GM21723 (cell line): ENCODE data around the gene NMRK1.

Experiments
- ATAC-seq: cut with Tn5 transposase; IDR thresholded peaks from one replicate; pipeline ENCODE4 v1.9.1; 2021; ENCODE audit warnings: mild to moderate bottlenecking, moderate library complexity; ENCODE audit not compliant: unreplicated experiment

The NMRK1 gene

GRCh38 chr9:75087824-75088645, at the start of gene NMRK1, which contains the start of gene OSTF1:
Gene NMRK1 (minus strand): TSS chr9:75088155. CDS start chr9:75083115, 5,040 bp downstream.
Gene OSTF1 (plus strand): TSS chr9:75088514. CDS start chr9:75088693, 179 bp downstream.
- peak; percentile 88 for ATAC-seq

GRCh38 chr9:75134495-75134894, 46.5 kb upstream of the NMRK1 start:
- ATAC-seq, result no peak

- no peak for ATAC-seq
These were observed 45.4 kb upstream of the NMRK1 start for GRCh38 chr9:75133396-75133795.

- no peak for ATAC-seq
These were observed 44.3 kb upstream of the NMRK1 start for GRCh38 chr9:75132244-75132643.

GRCh38 chr9:75131700-75132099, 43.7 kb upstream of the NMRK1 start:
- no peak for ATAC-seq

- no peak for ATAC-seq
These were observed 42.8 kb upstream of the NMRK1 start for GRCh38 chr9:75130621-75131230.

GRCh38 chr9:75130172-75130571, 42.2 kb upstream of the NMRK1 start:
- ATAC-seq, result no peak

GRCh38 chr9:75128535-75128934, 40.6 kb upstream of the NMRK1 start:
- ATAC-seq, result no peak

GRCh38 chr9:75123696-75124095, 35.7 kb upstream of the NMRK1 start:
- no peak for ATAC-seq

- no peak for ATAC-seq
These were observed 34.1 kb upstream of the NMRK1 start for GRCh38 chr9:75121914-75122558.

- ATAC-seq, result no peak
These were observed 32.7 kb upstream of the NMRK1 start for GRCh38 chr9:75120686-75121085.

GRCh38 chr9:75117564-75117963, 29.6 kb upstream of the NMRK1 start:
- ATAC-seq, result no peak

GRCh38 chr9:75116306-75116705, 28.4 kb upstream of the NMRK1 start:
- ATAC-seq, result no peak

- ATAC-seq, result no peak
These were observed 24.8 kb upstream of the NMRK1 start for GRCh38 chr9:75112789-75113188.

- no peak for ATAC-seq
These were observed 23.2 kb upstream of the NMRK1 start for GRCh38 chr9:75111019-75111622.

- no peak for ATAC-seq
These were observed 21.4 kb upstream of the NMRK1 start for GRCh38 chr9:75109210-75109839.

GRCh38 chr9:75108571-75108970, 20.6 kb upstream of the NMRK1 start:
- no peak for ATAC-seq

GRCh38 chr9:75106857-75107256, 18.9 kb upstream of the NMRK1 start:
- no peak for ATAC-seq

- no peak for ATAC-seq
These were observed 17.9 kb upstream of the NMRK1 start for GRCh38 chr9:75105841-75106240.

- no peak for ATAC-seq
These were observed 17.1 kb upstream of the NMRK1 start for GRCh38 chr9:75105019-75105540.

GRCh38 chr9:75104607-75105006, 16.7 kb upstream of the NMRK1 start:
- no peak for ATAC-seq
